Measurements from ENCODE around the gene CBFA2T3.

Gene CBFA2T3

GRCh38 chr16:88994695-88995094 is 17.7 kb upstream of the CBFA2T3 start:
- DNase-seq: no peak

- no peak for DNase-seq
These were observed 17.1 kb upstream of the CBFA2T3 start for GRCh38 chr16:88993946-88994600.

GRCh38 chr16:88993166-88993761 is 16.3 kb upstream of the CBFA2T3 start:
- DNase-seq: peak; percentile 56

GRCh38 chr16:88992351-88993165 is 15.6 kb upstream of the CBFA2T3 start:
- DNase-seq: peak; percentile 88

- no peak for DNase-seq
These were observed 14.9 kb upstream of the CBFA2T3 start for GRCh38 chr16:88991813-88992350.

GRCh38 chr16:88989852-88990547 is 13.0 kb upstream of the CBFA2T3 start:
- DNase-seq: no peak

GRCh38 chr16:88988980-88989811 is 12.2 kb upstream of the CBFA2T3 start:
- DNase-seq: peak; percentile 51

- DNase-seq: no peak
These were observed 8.5 kb upstream of the CBFA2T3 start for GRCh38 chr16:88985521-88985920.

GRCh38 chr16:88983771-88984687 is 7.0 kb upstream of the CBFA2T3 start:
- DNase-seq: no peak

GRCh38 chr16:88983165-88983564 is 6.2 kb upstream of the CBFA2T3 start:
- DNase-seq: no peak

- no peak for DNase-seq
These were observed 5.5 kb upstream of the CBFA2T3 start for GRCh38 chr16:88982286-88983084.

GRCh38 chr16:88979353-88980015 is 2.5 kb upstream of the CBFA2T3 start:
- no peak for DNase-seq

- DNase-seq: no peak
These were observed 1.8 kb upstream of the CBFA2T3 start for GRCh38 chr16:88978608-88979346.

GRCh38 chr16:88977812-88978607 is 1.0 kb upstream of the CBFA2T3 start:
- no peak for DNase-seq

GRCh38 chr16:88976366-88977017 is 515 bp downstream of the CBFA2T3 start:
- DNase-seq: no peak

- DNase-seq: no peak
These were observed 1.4 kb downstream of the CBFA2T3 start for GRCh38 chr16:88975511-88976061.

- DNase-seq: no peak
These were observed 2.1 kb downstream of the CBFA2T3 start for GRCh38 chr16:88974916-88975215.
